ENCODE measurements around the gene ZHX3.

ZHX3 gene

GRCh38 chr20:41352106-41352505 is 34.6 kb upstream of the ZHX3 start:
- no peak for DNase-seq

GRCh38 chr20:41350408-41350962 is 33.0 kb upstream of the ZHX3 start:
- no peak for DNase-seq

GRCh38 chr20:41349943-41350342 is 32.4 kb upstream of the ZHX3 start:
- DNase-seq = no peak

GRCh38 chr20:41349266-41349665 is 31.7 kb upstream of the ZHX3 start:
- DNase-seq = no peak

GRCh38 chr20:41348430-41349172 is 31.1 kb upstream of the ZHX3 start:
- DNase-seq = no peak

GRCh38 chr20:41347523-41348429 is 30.2 kb upstream of the ZHX3 start:
- no peak for DNase-seq

DNA sequence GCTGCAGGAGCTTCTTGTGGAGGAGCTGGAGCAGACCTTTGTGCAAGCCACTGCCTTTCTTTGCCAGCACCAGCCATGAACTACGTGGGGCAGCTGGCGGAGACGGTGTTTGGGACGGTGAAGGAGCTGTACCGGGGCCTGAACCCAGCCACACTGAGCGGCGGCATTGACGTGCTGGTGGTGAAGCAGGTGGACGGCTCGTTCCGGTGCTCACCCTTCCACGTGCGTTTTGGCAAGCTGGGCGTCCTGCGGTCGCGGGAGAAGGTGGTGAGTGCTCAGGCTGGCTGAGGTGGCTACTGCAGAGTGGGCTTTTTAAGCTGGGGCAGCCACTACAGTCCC is 28.2 kb upstream of the ZHX3 start:
- no peak for DNase-seq

- DNase-seq = no peak
Observed at GRCh38 chr20:41344938-41345728, 27.6 kb upstream of the ZHX3 start.

DNA sequence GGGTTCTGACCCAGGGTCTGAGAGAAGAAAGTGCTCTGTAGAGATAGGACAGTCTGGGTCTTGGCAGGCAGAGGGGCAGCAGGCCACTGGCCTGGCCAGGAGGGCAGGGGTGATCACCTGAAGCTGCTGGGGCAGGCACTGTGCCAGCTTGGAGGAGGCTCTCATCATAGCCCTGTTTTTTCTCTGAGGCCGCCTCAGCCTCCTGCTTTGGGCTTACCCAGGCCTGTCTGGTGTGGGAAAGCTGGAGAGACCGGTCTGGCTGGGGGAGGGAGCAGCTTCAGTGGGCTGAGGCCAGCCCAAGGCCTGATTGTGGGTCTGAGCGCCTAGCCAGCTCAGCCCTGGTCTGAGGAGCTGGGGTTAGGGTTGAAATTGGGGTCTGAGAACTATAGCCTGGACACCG is 26.9 kb upstream of the ZHX3 start:
- no peak for DNase-seq

GRCh38 chr20:41342474-41343464 is 25.2 kb upstream of the ZHX3 start:
- no peak for DNase-seq

DNA sequence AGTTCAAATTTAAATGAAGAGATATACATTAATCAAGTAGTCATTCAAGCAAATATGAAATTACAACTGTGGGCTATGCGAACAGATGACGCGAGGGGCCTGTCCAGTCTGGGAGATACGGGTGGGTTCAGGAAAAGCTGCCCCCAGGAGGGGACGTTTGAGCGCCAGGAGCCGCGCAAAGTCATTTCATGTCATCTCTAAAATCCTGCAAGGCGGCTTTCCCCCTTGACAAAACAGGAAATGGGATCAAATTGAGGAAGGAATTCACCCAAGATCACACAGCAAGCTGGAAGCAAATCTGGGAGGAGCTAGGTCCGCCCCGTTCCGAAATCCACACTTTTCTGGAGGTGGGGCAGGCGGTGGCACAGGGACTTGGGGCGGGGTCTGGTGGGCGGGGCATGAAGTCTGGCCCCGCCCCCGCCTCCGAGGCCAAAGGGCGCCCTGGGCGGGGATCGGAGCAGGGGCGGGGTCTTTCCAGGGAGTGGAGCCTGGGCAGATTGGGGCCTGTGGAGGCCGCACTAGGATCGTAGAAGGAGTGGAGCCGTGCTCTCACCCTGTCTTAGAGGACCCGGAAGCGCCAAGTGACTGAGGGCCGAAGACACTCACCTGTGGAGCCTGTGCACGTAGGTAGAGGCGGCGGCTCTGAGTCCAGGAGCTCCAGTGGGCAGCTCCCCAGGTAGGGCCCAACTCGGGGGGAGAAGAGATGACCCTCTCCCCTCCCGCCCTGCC is 23.0 kb upstream of the ZHX3 start, which contains the start of gene LPIN3:
TSS of gene LPIN3 (plus strand) at position 495 of the 729 bp plus-strand sequence. CDS start 4,983 bp downstream, outside the sequence.
- peak; percentile 89 for DNase-seq

GRCh38 chr20:41339957-41340326 is 22.4 kb upstream of the ZHX3 start:
- peak; percentile 58 for DNase-seq

DNA sequence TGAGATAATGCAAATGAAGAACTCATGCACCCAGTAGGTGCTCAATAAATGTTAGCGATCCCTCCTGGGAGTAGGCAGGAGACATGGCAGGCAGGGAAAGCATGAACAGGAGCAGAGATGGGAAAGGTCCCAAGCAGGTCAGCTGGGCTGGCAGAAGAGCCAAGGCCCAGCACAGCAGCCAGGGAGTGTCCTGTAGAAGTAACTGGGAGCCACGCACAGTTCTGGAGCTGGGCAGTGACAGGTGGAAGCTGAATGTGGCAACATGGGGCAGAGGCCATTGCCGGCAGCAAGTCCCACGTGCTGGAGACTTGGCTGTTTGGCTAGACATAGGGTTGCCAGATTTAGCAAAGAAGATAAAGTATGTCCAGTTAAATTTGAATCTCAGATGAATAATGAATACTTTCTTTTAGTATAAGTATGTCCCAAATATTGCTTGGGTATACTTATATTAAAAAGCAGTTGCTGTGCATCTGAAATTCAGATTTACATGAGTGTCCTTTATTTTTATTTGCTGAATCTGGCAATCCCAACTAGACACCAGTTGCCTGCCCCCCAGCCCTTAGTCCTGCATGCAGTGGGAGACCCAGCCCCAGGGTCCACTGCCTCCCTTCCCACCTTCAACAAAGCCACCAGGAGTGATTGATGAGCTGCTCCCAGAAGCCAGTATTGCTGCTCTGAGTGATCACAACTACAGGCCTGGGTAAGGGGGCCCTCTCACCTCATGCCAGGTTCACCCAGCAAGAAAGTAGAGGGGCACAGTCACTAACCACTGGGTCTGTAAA is 19.4 kb upstream of the ZHX3 start:
- no peak for DNase-seq

DNA sequence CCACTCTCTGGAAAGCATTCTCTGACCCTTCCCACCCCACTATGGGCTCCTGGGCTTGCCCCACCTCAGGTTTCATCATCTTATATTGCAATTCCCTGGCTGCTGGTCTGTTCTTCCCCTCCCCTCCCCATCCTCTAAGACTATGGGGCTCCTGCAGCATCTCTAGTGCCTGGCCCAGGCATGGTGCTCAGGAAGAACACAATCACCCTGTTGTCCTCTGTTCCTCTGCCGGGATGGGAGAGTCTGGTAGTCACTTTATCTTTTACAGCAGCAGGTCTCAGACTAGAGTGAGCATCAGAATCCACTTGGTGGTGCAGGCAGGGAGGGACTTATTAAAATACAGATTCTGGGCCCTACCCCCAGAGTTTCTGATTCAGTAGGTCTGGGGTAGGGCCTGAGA is 18.1 kb upstream of the ZHX3 start:
- DNase-seq = no peak

GRCh38 chr20:41334443-41335421 is 17.2 kb upstream of the ZHX3 start:
- no peak for DNase-seq

GRCh38 chr20:41334036-41334435 is 16.5 kb upstream of the ZHX3 start:
- DNase-seq = no peak

DNA sequence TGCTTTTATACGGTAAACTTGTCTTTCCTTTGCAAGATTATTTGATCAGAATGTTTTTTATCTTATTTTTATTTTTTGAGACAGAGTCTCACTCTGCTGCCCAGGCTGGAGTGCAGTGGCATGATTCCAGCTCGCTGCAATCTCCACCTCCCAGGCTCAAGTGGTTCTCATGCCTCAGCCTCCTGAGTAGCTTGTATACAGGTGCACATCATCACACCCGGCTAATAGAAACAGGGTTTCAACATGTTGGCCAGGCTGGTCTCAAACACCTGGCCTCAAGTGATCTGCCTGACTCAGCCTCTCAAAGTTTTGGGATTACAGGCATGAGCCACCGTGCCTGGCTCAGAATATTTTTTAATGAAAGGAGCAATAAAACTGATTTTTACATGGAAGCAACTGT is 14.2 kb upstream of the ZHX3 start:
- no peak for DNase-seq

GRCh38 chr20:41330941-41331340 is 13.4 kb upstream of the ZHX3 start:
- no peak for DNase-seq

DNA sequence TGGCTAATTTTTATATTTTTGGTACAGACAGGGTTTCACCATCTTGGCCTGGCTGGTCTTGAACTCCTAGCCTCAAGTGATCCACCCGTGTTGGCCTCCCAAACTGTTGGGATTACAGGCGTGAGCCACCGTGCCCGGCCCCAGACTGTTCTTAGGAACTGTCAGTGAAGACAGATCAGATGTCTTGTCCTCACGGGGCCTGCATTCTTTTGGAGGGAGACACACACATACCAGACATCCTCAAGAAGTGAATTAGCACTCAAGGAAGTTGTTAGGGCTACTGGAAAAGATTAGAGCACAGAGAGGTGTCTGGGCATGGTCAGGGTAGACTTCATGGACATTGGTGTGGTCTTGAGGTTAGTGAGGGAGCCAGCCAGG is 12.8 kb upstream of the ZHX3 start:
- DNase-seq = peak; percentile 68

All from fibroblast of skin of right quadriceps (primary cell).